Neural cell (in vitro differentiated cells): ENCODE measurements around the gene NCOA3. TPM values are rescaled to one million over a fixed set of nuclear protein-coding genes. Genes with fewer than 3 reads are reported as not detected.

Experiments used
- H2AFZ ChIP-seq: fragments of 200-600, 300-800 bp; sonication (generic), shearing (Covaris generic); 2 replicates; pipeline ENCODE4 v1.6.0; 2014; ENCODE audit warnings: low read depth, mild to moderate bottlenecking, antibody characterized with exemption, low read length, moderate library complexity
- H3F3A ChIP-seq: fragments of 200-600 bp; shearing (Covaris generic); 2 replicates; pipeline ENCODE4 v1.6.1; 2016; ENCODE audit warnings: mild to moderate bottlenecking, moderate library complexity, mixed read lengths, antibody characterized with exemption, low read length; ENCODE audit not compliant: insufficient read depth, poor library complexity, severe bottlenecking
- H3K27ac ChIP-seq: fragments of 200-600, 300-800 bp; sonication (generic), shearing (Covaris generic); 2 replicates; pipeline ENCODE4 v1.5.1; 2014; ENCODE audit warnings: mild to moderate bottlenecking, low read length, moderate library complexity
- H3K27me3 ChIP-seq: fragments of 300-800, 200-600 bp; sonication (generic), shearing (Covaris generic); 2 replicates; pipeline ENCODE4 v1.6.0; 2014; ENCODE audit warnings: mild to moderate bottlenecking, low read depth, low read length, moderate library complexity; ENCODE audit not compliant: insufficient read depth
- H3K36me3 ChIP-seq: fragments of 300-800, 200-600 bp; sonication (generic), shearing (Covaris generic); 2 replicates; pipeline ENCODE4 v1.5.1; 2014; ENCODE audit warnings: mild to moderate bottlenecking, antibody characterized with exemption, low read length, moderate library complexity; ENCODE audit not compliant: insufficient read depth
- H3K4me2 ChIP-seq: fragments of 300-800, 200-600 bp; sonication (generic), shearing (Covaris generic); 2 replicates; pipeline ENCODE4 v1.6.0; 2014; ENCODE audit warnings: mild to moderate bottlenecking, low read length
- H3K4me3 ChIP-seq: fragments of 300-800, 200-600 bp; sonication (generic), shearing (Covaris generic); 2 replicates; pipeline ENCODE4 v1.5.1; 2014; ENCODE audit warnings: mild to moderate bottlenecking, low read length, moderate library complexity
- H3K79me2 ChIP-seq: fragments of 200-600 bp; shearing (Covaris generic); replicated peaks from 2 replicates; pipeline ENCODE4 v1.6.0; 2014; ENCODE audit warnings: mild to moderate bottlenecking, low read length, moderate library complexity; ENCODE audit not compliant: insufficient read depth
- H3K9ac ChIP-seq: fragments of 300-800, 200-600 bp; sonication (generic), shearing (Covaris generic); 2 replicates; pipeline ENCODE4 v1.6.1; 2016; ENCODE audit warnings: mild to moderate bottlenecking, low read length, mixed read lengths
- H3K9me2 ChIP-seq: fragments of 200-600 bp; shearing (Covaris generic); 2 replicates; pipeline ENCODE4 v1.6.1; 2016; ENCODE audit warnings: mild to moderate bottlenecking, low read length, mixed read lengths; ENCODE audit not compliant: insufficient read depth
- H3K9me3 ChIP-seq: fragments of 200-600, 300-800 bp; sonication (generic), shearing (Covaris generic); 2 replicates; pipeline ENCODE4 v1.6.1; 2016; ENCODE audit warnings: mild to moderate bottlenecking, mixed run types, low read length, moderate library complexity, mixed read lengths
- H4K20me1 ChIP-seq: fragments of 200-600 bp; shearing (Covaris generic); 2 replicates; pipeline ENCODE4 v1.6.1; 2016; ENCODE audit warnings: mild to moderate bottlenecking, mixed run types; ENCODE audit not compliant: insufficient read depth
- EP300 ChIP-seq: fragments of 450-650 bp; conservative IDR thresholded peaks from 2 replicates; pipeline ENCODE4 v1.6.1; 2014; ENCODE audit warnings: antibody characterized with exemption, mild to moderate bottlenecking, moderate library complexity; ENCODE audit not compliant: poor library complexity, severe bottlenecking
- EZH2 ChIP-seq: fragments of 200-600, 300-800 bp; shearing (Covaris generic), sonication (generic); IDR thresholded peaks from 2 replicates; pipeline ENCODE4 v1.6.1; 2014; ENCODE audit warnings: antibody characterized with exemption, low read length, borderline replicate concordance, mild to moderate bottlenecking; ENCODE audit not compliant: insufficient read depth, poor library complexity, severe bottlenecking
- MXI1 ChIP-seq: fragments of 450-650 bp; conservative IDR thresholded peaks from 2 replicates; pipeline ENCODE4 v1.6.1; 2014; ENCODE audit warnings: antibody characterized with exemption, mild to moderate bottlenecking; ENCODE audit not compliant: poor library complexity, severe bottlenecking
- POLR2AphosphoS5 ChIP-seq: IDR thresholded peaks from 2 replicates; pipeline ENCODE4 v1.6.1; 2012
- RAD21 ChIP-seq: fragments of 450-650 bp; conservative IDR thresholded peaks from 2 replicates; pipeline ENCODE4 v1.6.1; 2014; ENCODE audit warnings: antibody characterized with exemption, mild to moderate bottlenecking, moderate library complexity
- REST ChIP-seq: IDR thresholded peaks from 2 replicates; pipeline ENCODE4 v1.6.1; 2012; ENCODE audit warnings: borderline replicate concordance
- SMC3 ChIP-seq: fragments of 450-650 bp; conservative IDR thresholded peaks from 2 replicates; pipeline ENCODE4 v1.6.1; 2014; ENCODE audit warnings: antibody characterized with exemption, mild to moderate bottlenecking, moderate library complexity; ENCODE audit not compliant: poor library complexity
- TAF1 ChIP-seq: IDR thresholded peaks from 2 replicates; pipeline ENCODE4 v1.6.1; 2012; ENCODE audit warnings: low read depth
- polyA plus RNA-seq: library from polyadenylated mRNA; depleted of rRNA; stranded (reverse); fragments of >200 nt; gene quantifications from 2 replicates; pipeline ENCODE4 v1.2.3, GENCODE V29; 2014
- TF ChIP-seq, protein P1 (sequence below): fragments of 450-650 bp; IDR thresholded peaks from 2 replicates; pipeline ENCODE4 v1.5.1; 2014; ENCODE audit warnings: antibody characterized with exemption, mild to moderate bottlenecking, moderate library complexity; ENCODE audit not compliant: poor library complexity, severe bottlenecking

Gene NCOA3
- polyA plus RNA-seq, 1 donor from 2014 or later, result 14.2 TPM

DNA sequence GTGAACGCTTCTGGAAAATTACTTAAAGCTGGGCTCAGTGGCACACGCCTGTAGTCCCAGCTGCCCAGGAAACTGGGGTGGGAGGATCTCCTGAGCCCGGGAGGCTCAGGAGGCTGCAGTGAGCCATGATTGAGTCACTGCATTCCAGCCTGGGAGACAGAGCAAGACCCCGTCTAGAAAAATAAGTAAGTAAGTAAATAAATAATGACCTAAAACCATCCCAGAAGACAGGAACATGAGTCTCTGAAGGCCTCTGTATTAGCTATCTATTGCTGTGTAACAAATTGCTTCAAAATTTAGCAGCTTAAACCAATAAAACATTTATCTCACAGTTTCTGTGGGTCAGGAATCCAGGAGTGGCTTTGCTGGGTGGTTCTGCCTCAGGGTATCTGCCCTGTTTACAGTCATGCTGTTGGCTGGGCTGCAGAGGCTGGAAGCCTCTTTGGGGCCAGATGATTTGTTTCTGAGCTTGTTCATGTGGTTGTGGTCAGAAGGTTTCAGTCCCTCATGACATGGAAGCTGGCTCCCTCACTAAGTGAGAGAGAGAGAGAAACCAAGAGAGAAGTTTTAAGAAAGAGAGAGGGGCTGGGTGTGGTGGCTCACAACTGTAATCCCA, 48.4 kb upstream of the NCOA3 start:
- H3K36me3 ChIP-seq, result no peaks in the 10 kb centered on the region
- no peak overlapping the region for H3K4me2 ChIP-seq
- H3F3A ChIP-seq, result no peaks in the 10 kb centered on the region
- no peaks in the 10 kb centered on the region for H4K20me1 ChIP-seq
- no peaks in the 10 kb centered on the region for H3K79me2 ChIP-seq
- no peaks in the 10 kb centered on the region for H3K27me3 ChIP-seq
- TF ChIP-seq MXI1 (no peak), EZH2 (no peak), SMC3 (no peak), RAD21 (no peak), TAF1 (no peak), POLR2AphosphoS5 (no peak), REST (no peak), EP300 (no peak)
- TF ChIP-seq, protein P1, sequence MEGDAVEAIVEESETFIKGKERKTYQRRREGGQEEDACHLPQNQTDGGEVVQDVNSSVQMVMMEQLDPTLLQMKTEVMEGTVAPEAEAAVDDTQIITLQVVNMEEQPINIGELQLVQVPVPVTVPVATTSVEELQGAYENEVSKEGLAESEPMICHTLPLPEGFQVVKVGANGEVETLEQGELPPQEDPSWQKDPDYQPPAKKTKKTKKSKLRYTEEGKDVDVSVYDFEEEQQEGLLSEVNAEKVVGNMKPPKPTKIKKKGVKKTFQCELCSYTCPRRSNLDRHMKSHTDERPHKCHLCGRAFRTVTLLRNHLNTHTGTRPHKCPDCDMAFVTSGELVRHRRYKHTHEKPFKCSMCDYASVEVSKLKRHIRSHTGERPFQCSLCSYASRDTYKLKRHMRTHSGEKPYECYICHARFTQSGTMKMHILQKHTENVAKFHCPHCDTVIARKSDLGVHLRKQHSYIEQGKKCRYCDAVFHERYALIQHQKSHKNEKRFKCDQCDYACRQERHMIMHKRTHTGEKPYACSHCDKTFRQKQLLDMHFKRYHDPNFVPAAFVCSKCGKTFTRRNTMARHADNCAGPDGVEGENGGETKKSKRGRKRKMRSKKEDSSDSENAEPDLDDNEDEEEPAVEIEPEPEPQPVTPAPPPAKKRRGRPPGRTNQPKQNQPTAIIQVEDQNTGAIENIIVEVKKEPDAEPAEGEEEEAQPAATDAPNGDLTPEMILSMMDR, result no peak
- H3K4me3 ChIP-seq, result no peak overlapping the region
- no peak overlapping the region for H2AFZ ChIP-seq
- no peak overlapping the region for H3K27ac ChIP-seq
- no peaks in the 10 kb centered on the region for H3K9me2 ChIP-seq
- H3K9me3 ChIP-seq, result no peaks in the 10 kb centered on the region
- H3K9ac ChIP-seq, result no peak overlapping the region

GRCh38 chr20:47454298-47455132, 47.2 kb upstream of the NCOA3 start:
- H3K9me3 ChIP-seq, result no peaks in the 10 kb centered on the region
- H3K9ac ChIP-seq, result no peak overlapping the region
- no peak overlapping the region for H3K27ac ChIP-seq
- no peak overlapping the region for H3K4me3 ChIP-seq
- H3K36me3 ChIP-seq, result no peaks in the 10 kb centered on the region
- no peaks in the 10 kb centered on the region for H3F3A ChIP-seq
- no peaks in the 10 kb centered on the region for H4K20me1 ChIP-seq
- no peaks in the 10 kb centered on the region for H3K9me2 ChIP-seq
- H2AFZ ChIP-seq, result no peak overlapping the region
- no peak overlapping the region for H3K4me2 ChIP-seq
- H3K79me2 ChIP-seq, result no peaks in the 10 kb centered on the region
- TF ChIP-seq POLR2AphosphoS5 (no peak), MXI1 (no peak), REST (no peak), EZH2 (no peak), TAF1 (no peak), SMC3 (no peak)
- TF ChIP-seq, protein P1, result no peak
- no peaks in the 10 kb centered on the region for H3K27me3 ChIP-seq
